H9 (cell line): ENCODE measurements around the gene PLXND1. TPM values are rescaled to one million over a fixed set of nuclear protein-coding genes. Genes with fewer than 3 reads are reported as not detected.

Experiments used
- DNase-seq: peaks from one replicate; pipeline ENCODE4 v3.0.0-alpha.2; 2017
- H2AFZ ChIP-seq: one replicate; pipeline ENCODE4 v1.6.1; 2013; ENCODE audit warnings: mild to moderate bottlenecking, low read length, control low read depth, moderate library complexity
- H2AK5ac ChIP-seq: 2 replicates; pipeline ENCODE4 v1.6.1; 2013; ENCODE audit warnings: low read length, control low read depth, mixed read lengths; ENCODE audit not compliant: insufficient read length
- H2BK120ac ChIP-seq: one replicate; pipeline ENCODE4 v1.6.1; 2013; ENCODE audit warnings: low read depth, mild to moderate bottlenecking, low read length, control low read depth, inconsistent platforms; ENCODE audit not compliant: poor library complexity, severe bottlenecking
- H2BK12ac ChIP-seq: 2 replicates; pipeline ENCODE4 v1.6.1; 2013; ENCODE audit warnings: low read length, control low read depth, mixed read lengths, low read depth; ENCODE audit not compliant: insufficient read length
- H2BK15ac ChIP-seq: 2 replicates; pipeline ENCODE4 v1.6.1; 2013; ENCODE audit warnings: low read depth, low read length, control low read depth
- H2BK20ac ChIP-seq: one replicate; pipeline ENCODE4 v1.6.1; 2013; ENCODE audit warnings: low read depth, mild to moderate bottlenecking, low read length, control low read depth, inconsistent platforms; ENCODE audit not compliant: poor library complexity, severe bottlenecking
- H2BK5ac ChIP-seq: 2 replicates; pipeline ENCODE4 v1.6.1; 2013; ENCODE audit warnings: low read length, control low read depth, mixed read lengths; ENCODE audit not compliant: insufficient read length
- H3K14ac ChIP-seq: 2 replicates; pipeline ENCODE4 v1.6.1; 2013; ENCODE audit warnings: low read length, control low read depth; ENCODE audit not compliant: insufficient read depth
- H3K18ac ChIP-seq: 2 replicates; pipeline ENCODE4 v1.6.1; 2013; ENCODE audit warnings: low read depth, mild to moderate bottlenecking, mixed read lengths, low read length, control low read depth; ENCODE audit not compliant: insufficient read length
- H3K23ac ChIP-seq: 2 replicates; pipeline ENCODE4 v1.6.1; 2013; ENCODE audit warnings: low read length, control low read depth, mixed read lengths, low read depth; ENCODE audit not compliant: insufficient read length
- H3K23me2 ChIP-seq: 2 replicates; pipeline ENCODE4 v1.6.1; 2013; ENCODE audit warnings: low read depth, mild to moderate bottlenecking, mixed read lengths, low read length, control low read depth; ENCODE audit not compliant: insufficient read length, poor library complexity, severe bottlenecking
- H3K27ac ChIP-seq: 2 replicates; pipeline ENCODE4 v1.5.1; 2013; ENCODE audit warnings: low read length, control low read depth, mixed read lengths, low read depth; ENCODE audit not compliant: insufficient read length
- H3K27me3 ChIP-seq: 2 replicates; pipeline ENCODE4 v1.6.1; 2013; ENCODE audit warnings: low read length, control low read depth, inconsistent platforms; ENCODE audit not compliant: insufficient read depth
- H3K4ac ChIP-seq: 2 replicates; pipeline ENCODE4 v1.6.1; 2013; ENCODE audit warnings: low read depth, mild to moderate bottlenecking, control low read depth, inconsistent platforms, low read length, moderate library complexity
- H3K4me1 ChIP-seq: 2 replicates; pipeline ENCODE4 v1.6.1; 2013; ENCODE audit warnings: low read length, control low read depth, inconsistent platforms; ENCODE audit not compliant: insufficient read depth
- H3K4me2 ChIP-seq: 2 replicates; pipeline ENCODE4 v1.6.1; 2013; ENCODE audit warnings: low read length, control low read depth, mixed read lengths; ENCODE audit not compliant: insufficient read length, insufficient read depth
- H3K56ac ChIP-seq: 2 replicates; pipeline ENCODE4 v1.6.1; 2013; ENCODE audit warnings: low read depth, mild to moderate bottlenecking, mixed read lengths, low read length, control low read depth; ENCODE audit not compliant: insufficient read length
- H3K79me1 ChIP-seq: 2 replicates; pipeline ENCODE4 v1.6.1; 2013; ENCODE audit warnings: low read depth, mild to moderate bottlenecking, moderate library complexity, low read length, control low read depth, inconsistent platforms; ENCODE audit not compliant: insufficient read depth, poor library complexity, severe bottlenecking
- H3K79me2 ChIP-seq: 2 replicates; pipeline ENCODE4 v1.6.1; 2013; ENCODE audit warnings: low read length, control low read depth, inconsistent platforms; ENCODE audit not compliant: insufficient read depth
- H3K9ac ChIP-seq: 2 replicates; pipeline ENCODE4 v1.6.1; 2013; ENCODE audit warnings: low read length, control low read depth, mixed read lengths; ENCODE audit not compliant: insufficient read length; ENCODE audit errors: extremely low read depth
- H3K9me3 ChIP-seq: one replicate; pipeline ENCODE4 v1.6.1; 2013; ENCODE audit warnings: low read depth, low read length, inconsistent platforms; ENCODE audit not compliant: control insufficient read depth
- H3T11ph ChIP-seq: one replicate; pipeline ENCODE4 v1.6.1; 2013; ENCODE audit warnings: mild to moderate bottlenecking, low read length, control low read depth, inconsistent platforms
- H4K20me1 ChIP-seq: one replicate; pipeline ENCODE4 v1.6.1; 2013; ENCODE audit not compliant: control insufficient read depth, insufficient read length, insufficient read depth
- H4K5ac ChIP-seq: 2 replicates; pipeline ENCODE4 v1.6.1; 2013; ENCODE audit warnings: low read depth, mild to moderate bottlenecking, mixed read lengths, low read length, control low read depth; ENCODE audit not compliant: insufficient read length
- H4K8ac ChIP-seq: replicated peaks from 2 replicates; pipeline ENCODE4 v1.6.1; 2013; ENCODE audit warnings: low read length, control low read depth, mixed read lengths, low read depth; ENCODE audit not compliant: insufficient read length
- H4K91ac ChIP-seq: 2 replicates; pipeline ENCODE4 v1.6.1; 2013; ENCODE audit warnings: low read depth, mild to moderate bottlenecking, moderate library complexity, mixed read lengths, low read length, control low read depth; ENCODE audit not compliant: insufficient read length
- H3K27ac Mint-ChIP-seq, 3 experiments: 2 replicates in 2 of 3; 3 replicates in 1 of 3; pipeline ENCODE4 v1.8.0; 2020 to 2021; ENCODE audit warnings: mixed read lengths in 3 of 3, mild to moderate bottlenecking in 1 of 3, moderate library complexity in 1 of 3
- H3K27me3 Mint-ChIP-seq: 2 replicates; pipeline ENCODE4 v1.8.0; 2021; ENCODE audit warnings: low read depth, mild to moderate bottlenecking, moderate library complexity, mixed read lengths
- H3K36me3 Mint-ChIP-seq, 3 experiments: 2 replicates in 2 of 3; 3 replicates in 1 of 3; pipeline ENCODE4 v1.8.0; 2020 to 2021; ENCODE audit warnings: low read depth in 3 of 3, mixed read lengths in 3 of 3; ENCODE audit not compliant: insufficient read depth in 1 of 3
- H3K4me1 Mint-ChIP-seq, 2 experiments: 2 replicates each; pipeline ENCODE4 v1.8.0; 2020; ENCODE audit warnings: mixed read lengths in 2 of 2
- H3K4me3 Mint-ChIP-seq, 2 experiments: 2 replicates in 1 of 2; 3 replicates in 1 of 2; pipeline ENCODE4 v1.8.0; 2020 to 2021; ENCODE audit warnings: mild to moderate bottlenecking in 2 of 2, mixed read lengths in 2 of 2, moderate library complexity in 1 of 2
- H3K9me3 Mint-ChIP-seq, 2 experiments: 2 replicates in 1 of 2; 3 replicates in 1 of 2; pipeline ENCODE4 v1.8.0; 2020; ENCODE audit warnings: mild to moderate bottlenecking in 2 of 2, mixed read lengths in 2 of 2, moderate library complexity in 1 of 2
- WGBS: extraction: QIAGEN DNeasy Blood & Tissue Kit; methylation state at CpG from one replicate; pipeline ENCODE4 v1.1.7; 2013; ENCODE audit warnings: missing lambda C conversion rate, low lambda C conversion rate, mixed read lengths; ENCODE audit not compliant: insufficient read length; ENCODE audit errors: extremely low coverage; 5-methylcytosine and 5-hydroxymethylcytosine counted together
- total RNA-seq: library from RNA; stranded (reverse); gene quantifications from 2 replicates; pipeline ENCODE4 v1.2.1, GENCODE V29; 2021
- TF ChIP-seq, protein P1 (sequence below): fragments of 200-600 bp; sonication (generic); conservative IDR thresholded peaks from 3 replicates; pipeline ENCODE4 v1.8.0; 2021; ENCODE audit warnings: antibody characterized with exemption, mild to moderate bottlenecking

Gene PLXND1
- total RNA-seq, 1 experiment from 2014 or later = 50.9 TPM

DNA sequence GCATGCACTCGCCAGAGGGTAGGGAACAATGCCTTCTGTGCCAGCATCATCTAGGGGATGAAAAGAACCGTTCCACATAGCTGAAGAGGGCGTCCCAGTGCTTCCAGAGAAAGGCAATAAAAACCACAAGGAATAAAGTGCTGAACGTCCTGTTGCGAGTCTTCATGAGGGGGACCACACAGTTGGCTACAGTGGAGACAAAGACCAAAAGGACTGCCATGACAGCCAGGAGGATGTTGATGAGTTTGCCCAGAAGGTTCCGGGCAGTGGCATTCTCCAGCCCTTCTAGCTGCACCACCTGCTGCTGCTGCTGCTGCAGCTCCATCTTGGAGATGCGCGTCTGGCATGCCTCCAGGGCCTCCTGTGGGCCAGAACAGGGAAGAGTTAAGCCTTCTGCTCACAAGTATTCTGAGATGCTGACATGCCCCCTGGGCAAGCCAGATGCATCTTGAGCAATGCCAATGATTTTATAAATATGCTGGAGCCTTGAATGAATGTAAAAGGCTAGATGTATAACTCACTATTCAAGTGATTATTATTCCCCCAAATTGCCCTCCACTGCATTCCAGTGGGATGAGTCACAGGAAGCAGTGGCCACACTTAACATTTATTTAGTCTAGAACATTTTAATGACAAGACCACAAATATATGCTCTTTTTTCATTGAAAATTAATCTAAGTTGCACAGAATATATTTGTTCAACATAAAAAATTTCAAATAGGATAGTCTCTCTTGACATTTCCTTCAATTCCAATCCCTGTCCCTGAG is 45.1 kb upstream of the PLXND1 start:
- no peaks in the 10 kb centered on the region for H3K79me1 ChIP-seq
- no peak overlapping the region for H3K14ac ChIP-seq
- TF ChIP-seq, protein P1, sequence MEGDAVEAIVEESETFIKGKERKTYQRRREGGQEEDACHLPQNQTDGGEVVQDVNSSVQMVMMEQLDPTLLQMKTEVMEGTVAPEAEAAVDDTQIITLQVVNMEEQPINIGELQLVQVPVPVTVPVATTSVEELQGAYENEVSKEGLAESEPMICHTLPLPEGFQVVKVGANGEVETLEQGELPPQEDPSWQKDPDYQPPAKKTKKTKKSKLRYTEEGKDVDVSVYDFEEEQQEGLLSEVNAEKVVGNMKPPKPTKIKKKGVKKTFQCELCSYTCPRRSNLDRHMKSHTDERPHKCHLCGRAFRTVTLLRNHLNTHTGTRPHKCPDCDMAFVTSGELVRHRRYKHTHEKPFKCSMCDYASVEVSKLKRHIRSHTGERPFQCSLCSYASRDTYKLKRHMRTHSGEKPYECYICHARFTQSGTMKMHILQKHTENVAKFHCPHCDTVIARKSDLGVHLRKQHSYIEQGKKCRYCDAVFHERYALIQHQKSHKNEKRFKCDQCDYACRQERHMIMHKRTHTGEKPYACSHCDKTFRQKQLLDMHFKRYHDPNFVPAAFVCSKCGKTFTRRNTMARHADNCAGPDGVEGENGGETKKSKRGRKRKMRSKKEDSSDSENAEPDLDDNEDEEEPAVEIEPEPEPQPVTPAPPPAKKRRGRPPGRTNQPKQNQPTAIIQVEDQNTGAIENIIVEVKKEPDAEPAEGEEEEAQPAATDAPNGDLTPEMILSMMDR = no peak; the same call in 2 of the 3 replicates
- H4K5ac ChIP-seq = no peak overlapping the region
- H2AFZ ChIP-seq = no peak overlapping the region
- no peak overlapping the region for H2AK5ac ChIP-seq
- no peaks in the 10 kb centered on the region for H3K23me2 ChIP-seq
- no peak overlapping the region for H3K18ac ChIP-seq
- H2BK5ac ChIP-seq = no peak overlapping the region
- no peaks in the 10 kb centered on the region for H3K9me3 Mint-ChIP-seq
- no peak overlapping the region for H3K23ac ChIP-seq
- H4K20me1 ChIP-seq = no peaks in the 10 kb centered on the region
- no peak overlapping the region for H3K4me3 Mint-ChIP-seq
- no CpG with 5 or more reads among the region's 8 CpGs for WGBS
- peaks cover 2 to 8% (median 8%) of the 10 kb centered on the region in 3 experiments; a peak in 5 of 7 replicates for H3K36me3 Mint-ChIP-seq
- DNase-seq = peak; percentile 71
- no peaks in the 10 kb centered on the region for H3K79me2 ChIP-seq
- no peak overlapping the region for H3K56ac ChIP-seq
- H3T11ph ChIP-seq = no peak overlapping the region
- H2BK12ac ChIP-seq = no peak overlapping the region
- H3K27me3 Mint-ChIP-seq = no peaks in the 10 kb centered on the region
- H3K4me1 ChIP-seq = peaks cover 2% of the 10 kb centered on the region; the same call in 1 of the 2 replicates
- no peak overlapping the region for H2BK20ac ChIP-seq
- H4K8ac ChIP-seq = no peak overlapping the region
- H3K27me3 ChIP-seq = no peaks in the 10 kb centered on the region
- H3K9me3 ChIP-seq = no peaks in the 10 kb centered on the region
- H3K4me1 Mint-ChIP-seq = peaks cover 34 to 42% of the 10 kb centered on the region in 2 experiments
- H2BK120ac ChIP-seq = no peak overlapping the region
- no peak overlapping the region for H3K9ac ChIP-seq
- no peak overlapping the region for H3K4ac ChIP-seq
- H3K4me2 ChIP-seq = no peak overlapping the region
- no peak overlapping the region for H4K91ac ChIP-seq
- H2BK15ac ChIP-seq = no peak overlapping the region
- peak overlapping the region; percentile 47 for H3K27ac ChIP-seq
- H3K27ac Mint-ChIP-seq = peak overlapping the region; percentile 26 to 44 (median 31); a peak in 1 of 7 replicates
